SH-SY5Y (cell line): ENCODE results near the gene RFX5.

Experiments
- GATA2 ChIP-seq: IDR thresholded peaks from 2 replicates; pipeline ENCODE4 v1.6.1; 2011; ENCODE audit warnings: mild to moderate bottlenecking, low read depth, low read length
- GATA3 ChIP-seq: IDR thresholded peaks from 2 replicates; pipeline ENCODE4 v1.6.1; 2011; ENCODE audit warnings: low read depth, mild to moderate bottlenecking, low read length, moderate library complexity

Gene RFX5

GRCh38 chr1:151313501-151313900 lies 33.6 kb downstream of the RFX5 start:
- TF ChIP-seq GATA3 (no peak), GATA2 (no peak)

GRCh38 chr1:151312826-151313225 lies 34.2 kb downstream of the RFX5 start:
- TF ChIP-seq GATA3 (no peak), GATA2 (no peak)

GRCh38 chr1:151312411-151312810 lies 34.6 kb downstream of the RFX5 start:
- TF ChIP-seq GATA3, result no peak
- no peak for TF ChIP-seq GATA2

- TF ChIP-seq GATA3 (no peak), GATA2 (no peak)
These were observed 35.3 kb downstream of the RFX5 start for GRCh38 chr1:151311589-151312331.

GRCh38 chr1:151311011-151311410 lies 36.0 kb downstream of the RFX5 start:
- TF ChIP-seq GATA3 (no peak), GATA2 (no peak)

GRCh38 chr1:151309811-151310323 lies 37.2 kb downstream of the RFX5 start:
- TF ChIP-seq GATA2, result no peak
- no peak for TF ChIP-seq GATA3

GRCh38 chr1:151294742-151295462 lies 52.1 kb downstream of the RFX5 start:
- TF ChIP-seq GATA2, result no peak
- TF ChIP-seq GATA3, result no peak

GRCh38 chr1:151293093-151293492 lies 54.0 kb downstream of the RFX5 start:
- TF ChIP-seq GATA3 (no peak), GATA2 (no peak)

GRCh38 chr1:151292207-151293030 lies 54.6 kb downstream of the RFX5 start:
- no peak for TF ChIP-seq GATA3
- no peak for TF ChIP-seq GATA2

GRCh38 chr1:151290709-151291303 lies 56.2 kb downstream of the RFX5 start:
- no peak for TF ChIP-seq GATA2
